Skeletal muscle tissue (tissue), 4 donors: ENCODE results near the gene FRRS1. TPM values are rescaled to one million over a fixed set of nuclear protein-coding genes. Genes with fewer than 3 reads are reported as not detected.

Experiments
- H3K27ac ChIP-seq: one replicate; pipeline ENCODE4 v1.7.0; 2013; ENCODE audit warnings: mild to moderate bottlenecking, low read depth, low read length, inconsistent platforms
- H3K27me3 ChIP-seq, 3 donors: one replicate each; pipeline ENCODE4 v1.7.0; 2013; ENCODE audit warnings: low read length in 3 of 3; ENCODE audit not compliant: control insufficient read depth in 3 of 3, insufficient read depth in 3 of 3
- H3K36me3 ChIP-seq, 3 donors: one replicate each; pipeline ENCODE4 v1.7.0; 2013; ENCODE audit warnings: low read length in 3 of 3; ENCODE audit not compliant: control insufficient read depth in 3 of 3, insufficient read depth in 3 of 3
- H3K4me1 ChIP-seq, 3 donors: one replicate each; pipeline ENCODE4 v1.7.0; 2013; ENCODE audit warnings: low read length in 3 of 3, mild to moderate bottlenecking in 3 of 3; ENCODE audit not compliant: control insufficient read depth in 3 of 3, insufficient read depth in 3 of 3
- H3K4me3 ChIP-seq, 3 donors: one replicate each; pipeline ENCODE4 v1.7.0; 2013; ENCODE audit warnings: low read length in 3 of 3
- H3K9ac ChIP-seq, 3 donors: one replicate each; pipeline ENCODE4 v1.7.0; 2013; ENCODE audit warnings: low read length in 3 of 3, mild to moderate bottlenecking in 3 of 3, moderate library complexity in 2 of 3, low read depth in 1 of 3
- H3K9me3 ChIP-seq, 3 donors: one replicate each; pipeline ENCODE4 v1.7.0; 2013; ENCODE audit warnings: low read length in 3 of 3; ENCODE audit not compliant: control insufficient read depth in 3 of 3
- total RNA-seq: library from RNA; depleted of rRNA; stranded (reverse); fragments of >200 nt; gene quantifications from one replicate; pipeline ENCODE4 v1.2.3, GENCODE V29; 2014
- donor health status: Osteomylitis.

Gene FRRS1
- total RNA-seq, 1 donor from 2014 or later: 5.7 TPM

- H3K4me1 ChIP-seq: peaks cover 0 to 3% (median 3%) of the 10 kb centered on the region in 3 donors
- no peaks in the 10 kb centered on the region for H3K36me3 ChIP-seq
- H3K27me3 ChIP-seq: no peaks in the 10 kb centered on the region
- H3K9me3 ChIP-seq: no peaks in the 10 kb centered on the region
- H3K27ac ChIP-seq: no peak overlapping the region
- H3K9ac ChIP-seq: no peak overlapping the region
- no peak overlapping the region for H3K4me3 ChIP-seq
These were observed 22.5 kb upstream of the FRRS1 start for GRCh38 chr1:99788896-99789295.

DNA sequence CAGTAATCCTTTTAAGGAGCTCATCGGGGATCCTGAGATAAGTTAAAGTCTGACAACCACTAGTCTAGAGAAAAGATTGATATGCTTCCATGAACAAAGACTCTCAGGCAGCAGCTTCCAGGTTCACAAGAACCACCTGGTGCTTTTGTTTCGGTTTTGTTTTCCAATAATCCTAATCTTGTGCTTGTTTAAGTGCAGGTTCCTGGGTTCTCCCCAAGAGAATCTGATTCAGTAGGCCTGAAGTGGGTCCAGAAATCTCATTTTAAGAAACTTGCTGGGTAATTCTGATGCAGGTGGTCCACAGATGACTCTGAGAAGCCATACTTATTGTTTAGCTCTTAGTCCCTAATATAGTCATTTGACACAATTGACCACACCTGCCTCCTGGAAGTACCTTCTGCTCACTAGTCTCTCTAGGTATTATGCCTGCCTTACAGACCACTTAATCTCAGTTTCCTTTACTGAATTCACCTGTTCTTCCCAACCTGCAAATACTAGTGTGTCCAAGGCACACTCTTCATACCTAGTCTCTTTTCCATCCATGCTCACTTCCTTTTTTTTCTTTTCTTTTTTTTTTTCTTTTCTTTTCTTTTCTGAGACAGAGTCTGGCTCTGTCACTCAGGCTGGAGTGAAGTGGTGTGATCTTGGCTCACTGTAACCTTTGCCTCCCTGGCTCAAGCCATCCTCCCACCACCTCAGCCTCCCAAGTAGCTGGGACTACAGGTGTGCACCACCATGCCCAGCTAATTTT is 20.5 kb upstream of the FRRS1 start:
- H3K36me3 ChIP-seq: no peaks in the 10 kb centered on the region
- no peak overlapping the region for H3K4me3 ChIP-seq
- H3K27me3 ChIP-seq: peaks cover 0 to 2% (median 0%) of the 10 kb centered on the region in 3 donors
- H3K27ac ChIP-seq: no peak overlapping the region
- peaks cover 0 to 5% (median 3%) of the 10 kb centered on the region in 3 donors for H3K4me1 ChIP-seq
- H3K9ac ChIP-seq: no peak overlapping the region
- no peaks in the 10 kb centered on the region for H3K9me3 ChIP-seq

DNA sequence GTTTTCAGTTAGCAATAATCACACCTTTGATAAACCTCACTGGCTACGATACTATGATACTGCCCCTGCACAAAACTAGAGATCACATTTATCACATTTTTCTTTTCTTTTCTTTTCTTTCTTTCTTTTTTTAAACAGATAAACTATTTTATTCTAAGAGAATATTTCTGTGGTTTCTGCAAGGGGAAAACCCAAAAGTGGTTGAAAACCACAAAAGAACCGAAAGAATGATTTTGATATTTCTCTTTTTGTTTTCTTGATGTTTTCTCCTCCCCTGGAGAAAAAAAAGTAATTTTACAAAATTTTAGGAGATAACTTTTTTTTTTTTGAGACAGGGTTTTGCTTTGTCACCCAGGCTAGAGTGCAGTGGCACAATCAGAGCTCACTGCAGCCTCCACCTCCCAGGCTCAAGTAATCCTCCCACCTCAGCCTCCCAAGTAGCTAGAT is 18.4 kb upstream of the FRRS1 start:
- Histone ChIP-seq H3K4me3 (no peak overlapping the region), H3K27me3 (peaks cover 0 to 2% (median 0%) of the 10 kb centered on the region in 3 donors), H3K9me3 (no peaks in the 10 kb centered on the region), H3K36me3 (no peaks in the 10 kb centered on the region), H3K27ac (no peak overlapping the region), H3K9ac (no peak overlapping the region), H3K4me1 (peaks cover 0 to 5% (median 3%) of the 10 kb centered on the region in 3 donors)

DNA sequence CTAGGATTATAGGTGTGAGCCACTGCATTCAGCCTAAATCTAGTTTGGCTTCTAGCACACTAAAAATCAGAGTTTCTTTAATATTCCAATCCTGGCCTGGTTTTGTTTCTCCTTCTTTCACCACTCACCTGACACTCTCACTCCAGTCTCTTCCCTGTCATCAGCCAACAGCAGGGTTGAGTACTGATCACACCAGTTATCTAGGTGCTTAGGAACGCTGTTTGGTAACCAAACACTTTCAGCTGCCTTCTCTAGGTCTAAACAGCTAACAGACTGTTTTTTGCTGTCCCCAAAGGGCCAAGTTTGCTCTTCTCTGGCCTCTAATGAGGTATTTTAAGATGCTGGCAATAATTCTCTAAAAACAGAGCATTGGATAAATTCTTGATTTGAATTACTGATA is 17.7 kb upstream of the FRRS1 start:
- Histone ChIP-seq H3K4me3 (no peak overlapping the region), H3K36me3 (no peaks in the 10 kb centered on the region), H3K9ac (no peak overlapping the region), H3K9me3 (no peaks in the 10 kb centered on the region), H3K27ac (peak overlapping the region; percentile 8), H3K27me3 (peaks cover 0 to 2% (median 0%) of the 10 kb centered on the region in 3 donors), H3K4me1 (peaks cover 0 to 5% (median 3%) of the 10 kb centered on the region in 3 donors)

- no peak overlapping the region for H3K9ac ChIP-seq
- no peaks in the 10 kb centered on the region for H3K36me3 ChIP-seq
- H3K4me1 ChIP-seq: peaks cover 0 to 5% (median 3%) of the 10 kb centered on the region in 3 donors
- no peak overlapping the region for H3K27ac ChIP-seq
- no peaks in the 10 kb centered on the region for H3K9me3 ChIP-seq
- peaks cover 0 to 2% (median 0%) of the 10 kb centered on the region in 3 donors for H3K27me3 ChIP-seq
- H3K4me3 ChIP-seq: no peak overlapping the region
These were observed 16.5 kb upstream of the FRRS1 start for GRCh38 chr1:99782920-99783319.

DNA sequence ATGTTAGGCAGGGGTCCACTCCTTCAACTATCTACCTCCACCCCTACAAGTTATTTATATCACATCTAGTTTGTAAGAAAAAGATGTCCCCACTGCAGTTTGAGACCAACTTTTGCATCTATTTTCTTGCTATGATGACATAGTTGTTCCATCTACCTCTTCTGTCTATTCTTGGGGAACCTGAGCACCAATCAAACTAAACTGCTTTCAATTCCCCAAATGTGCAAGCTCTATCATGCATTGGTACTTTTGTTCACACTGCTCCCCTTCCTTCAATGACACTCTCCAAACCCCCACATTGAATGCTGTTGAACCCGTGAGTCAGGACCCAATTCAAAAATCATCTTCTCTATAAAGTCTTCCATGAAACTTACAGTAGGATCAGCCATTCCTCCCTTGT is 16.0 kb upstream of the FRRS1 start:
- Histone ChIP-seq H3K9me3 (no peaks in the 10 kb centered on the region), H3K27me3 (peaks cover 0 to 2% (median 0%) of the 10 kb centered on the region in 3 donors), H3K27ac (no peak overlapping the region), H3K36me3 (no peaks in the 10 kb centered on the region), H3K4me1 (peaks cover 0 to 5% (median 3%) of the 10 kb centered on the region in 3 donors), H3K9ac (no peak overlapping the region), H3K4me3 (no peak overlapping the region)

- H3K4me3 ChIP-seq: no peak overlapping the region
- no peaks in the 10 kb centered on the region for H3K9me3 ChIP-seq
- no peak overlapping the region for H3K27ac ChIP-seq
- H3K27me3 ChIP-seq: peaks cover 0 to 2% (median 0%) of the 10 kb centered on the region in 3 donors
- H3K36me3 ChIP-seq: no peaks in the 10 kb centered on the region
- peaks cover 0 to 5% (median 3%) of the 10 kb centered on the region in 3 donors for H3K4me1 ChIP-seq
- no peak overlapping the region for H3K9ac ChIP-seq
These were observed 15.4 kb upstream of the FRRS1 start for GRCh38 chr1:99781798-99782197.

GRCh38 chr1:99777752-99778151 is 11.3 kb upstream of the FRRS1 start:
- Histone ChIP-seq H3K27me3 (peaks cover 0 to 2% (median 0%) of the 10 kb centered on the region in 3 donors), H3K9ac (no peak overlapping the region)

GRCh38 chr1:99776120-99776519 is 9.7 kb upstream of the FRRS1 start:
- H3K27me3 ChIP-seq: no peaks in the 10 kb centered on the region
- no peaks in the 10 kb centered on the region for H3K9me3 ChIP-seq
- H3K4me1 ChIP-seq: no peaks in the 10 kb centered on the region
- no peak overlapping the region for H3K4me3 ChIP-seq
- H3K27ac ChIP-seq: no peak overlapping the region
- no peaks in the 10 kb centered on the region for H3K36me3 ChIP-seq
- no peak overlapping the region for H3K9ac ChIP-seq

More at GRCh38 chr1:99777752-99778151, 11.3 kb upstream of the FRRS1 start:
- Histone ChIP-seq H3K27ac (no peak overlapping the region), H3K36me3 (no peaks in the 10 kb centered on the region), H3K4me1 (no peaks in the 10 kb centered on the region), H3K4me3 (no peak overlapping the region), H3K9me3 (no peaks in the 10 kb centered on the region)

GRCh38 chr1:99772809-99773208 is 6.4 kb upstream of the FRRS1 start:
- Histone ChIP-seq H3K4me3 (no peak overlapping the region), H3K9me3 (no peaks in the 10 kb centered on the region), H3K9ac (no peak overlapping the region), H3K27me3 (no peaks in the 10 kb centered on the region), H3K4me1 (no peaks in the 10 kb centered on the region), H3K36me3 (no peaks in the 10 kb centered on the region), H3K27ac (no peak overlapping the region)
